ENCODE measurements around the gene TMEM30A.
A peak's percentile ranks its signal among the peaks of the same experiment; 100 is the strongest.

DNA sequence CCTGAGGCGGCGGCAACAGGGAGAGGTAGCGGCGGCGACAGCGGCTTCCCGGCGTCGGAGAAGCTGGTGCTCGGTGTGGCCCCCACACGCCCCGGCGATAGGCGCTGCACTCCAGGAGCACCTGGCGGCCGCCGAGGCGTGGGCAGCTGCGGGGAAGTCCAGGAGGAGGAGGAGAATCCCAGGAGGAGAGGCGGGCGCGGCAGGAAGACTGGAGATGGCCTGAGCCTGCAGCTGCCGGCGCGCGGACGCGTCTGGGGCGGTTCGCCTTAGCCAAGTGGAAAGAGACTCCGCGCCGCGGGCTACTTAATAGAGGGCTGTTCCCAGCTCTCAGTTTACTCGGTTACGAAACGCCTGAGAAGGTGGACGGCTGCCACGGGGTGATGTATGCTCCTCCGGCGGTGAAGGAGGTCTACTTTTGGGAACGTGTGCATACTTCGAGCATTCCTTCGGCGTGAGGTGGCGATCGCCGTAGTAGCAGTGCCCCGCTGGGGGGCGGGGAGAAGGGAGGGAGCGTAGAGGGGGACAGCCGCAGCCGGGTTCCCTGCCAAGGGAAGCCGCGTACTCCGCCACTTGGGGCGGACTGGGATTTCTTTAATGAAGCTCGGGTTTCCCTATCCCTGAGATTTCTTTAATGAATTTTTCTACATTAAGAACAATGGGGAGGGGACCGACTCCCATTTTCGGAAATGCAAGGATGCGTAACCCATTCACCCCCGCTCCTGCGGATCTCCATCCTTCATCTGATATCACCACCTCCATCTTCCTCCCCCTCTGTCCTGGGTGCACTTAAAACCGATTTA is 78.6 kb downstream of the TMEM30A start, which contains the start of gene COL12A1:
- TF ChIP-seq KDM5A (IDR thresholded peaks at IDR 0.05; ENCODE audit: borderline replicate concordance, low read length) = no peak
- TF ChIP-seq HNRNPLL (IDR thresholded peaks at IDR 0.05; ENCODE audit: low read depth, low read length, poor library complexity, severe bottlenecking) = peak; percentile 17
- TF ChIP-seq, protein P1, sequence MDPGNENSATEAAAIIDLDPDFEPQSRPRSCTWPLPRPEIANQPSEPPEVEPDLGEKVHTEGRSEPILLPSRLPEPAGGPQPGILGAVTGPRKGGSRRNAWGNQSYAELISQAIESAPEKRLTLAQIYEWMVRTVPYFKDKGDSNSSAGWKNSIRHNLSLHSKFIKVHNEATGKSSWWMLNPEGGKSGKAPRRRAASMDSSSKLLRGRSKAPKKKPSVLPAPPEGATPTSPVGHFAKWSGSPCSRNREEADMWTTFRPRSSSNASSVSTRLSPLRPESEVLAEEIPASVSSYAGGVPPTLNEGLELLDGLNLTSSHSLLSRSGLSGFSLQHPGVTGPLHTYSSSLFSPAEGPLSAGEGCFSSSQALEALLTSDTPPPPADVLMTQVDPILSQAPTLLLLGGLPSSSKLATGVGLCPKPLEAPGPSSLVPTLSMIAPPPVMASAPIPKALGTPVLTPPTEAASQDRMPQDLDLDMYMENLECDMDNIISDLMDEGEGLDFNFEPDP (CRISPR knock-in tag; conservative IDR thresholded peaks at IDR 0.05) = no peak
- no peak for TF ChIP-seq ZNF235 (CRISPR knock-in tag; IDR thresholded peaks at IDR 0.05; ENCODE audit: borderline replicate concordance)
- no peak for TF ChIP-seq ELF4 (CRISPR knock-in tag; IDR thresholded peaks at IDR 0.05; ENCODE audit: borderline replicate concordance)
- no peak for TF ChIP-seq MXD4 (CRISPR knock-in tag; IDR thresholded peaks at IDR 0.05)
- no peak for TF ChIP-seq ZNF468 (CRISPR knock-in tag; IDR thresholded peaks at IDR 0.05)
- TF ChIP-seq, protein P2, sequence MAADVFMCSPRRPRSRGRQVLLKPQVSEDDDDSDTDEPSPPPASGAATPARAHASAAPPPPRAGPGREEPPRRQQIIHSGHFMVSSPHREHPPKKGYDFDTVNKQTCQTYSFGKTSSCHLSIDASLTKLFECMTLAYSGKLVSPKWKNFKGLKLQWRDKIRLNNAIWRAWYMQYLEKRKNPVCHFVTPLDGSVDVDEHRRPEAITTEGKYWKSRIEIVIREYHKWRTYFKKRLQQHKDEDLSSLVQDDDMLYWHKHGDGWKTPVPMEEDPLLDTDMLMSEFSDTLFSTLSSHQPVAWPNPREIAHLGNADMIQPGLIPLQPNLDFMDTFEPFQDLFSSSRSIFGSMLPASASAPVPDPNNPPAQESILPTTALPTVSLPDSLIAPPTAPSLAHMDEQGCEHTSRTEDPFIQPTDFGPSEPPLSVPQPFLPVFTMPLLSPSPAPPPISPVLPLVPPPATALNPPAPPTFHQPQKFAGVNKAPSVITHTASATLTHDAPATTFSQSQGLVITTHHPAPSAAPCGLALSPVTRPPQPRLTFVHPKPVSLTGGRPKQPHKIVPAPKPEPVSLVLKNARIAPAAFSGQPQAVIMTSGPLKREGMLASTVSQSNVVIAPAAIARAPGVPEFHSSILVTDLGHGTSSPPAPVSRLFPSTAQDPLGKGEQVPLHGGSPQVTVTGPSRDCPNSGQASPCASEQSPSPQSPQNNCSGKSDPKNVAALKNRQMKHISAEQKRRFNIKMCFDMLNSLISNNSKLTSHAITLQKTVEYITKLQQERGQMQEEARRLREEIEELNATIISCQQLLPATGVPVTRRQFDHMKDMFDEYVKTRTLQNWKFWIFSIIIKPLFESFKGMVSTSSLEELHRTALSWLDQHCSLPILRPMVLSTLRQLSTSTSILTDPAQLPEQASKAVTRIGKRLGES (CRISPR knock-in tag; IDR thresholded peaks at IDR 0.05; ENCODE audit: borderline replicate concordance) = no peak
- TF ChIP-seq FOXM1 (CRISPR knock-in tag; IDR thresholded peaks at IDR 0.05) = no peak

Measured in HepG2 (cell line).